ENCODE measurements around the gene ACTR3C. TPM values are rescaled to one million over a fixed set of nuclear protein-coding genes. Genes with fewer than 3 reads are reported as not detected.
A peak's percentile ranks its signal among the peaks of the same experiment; 100 is the strongest.
"Not testable (repeated sequence)": the region's sequence is repeated elsewhere in the genome, so short reads cannot be mapped to it uniquely, and the experiment has no call there.

Gene ACTR3C
- total RNA-seq, 1 donor from 2014 or later: 11.7 TPM

DNA sequence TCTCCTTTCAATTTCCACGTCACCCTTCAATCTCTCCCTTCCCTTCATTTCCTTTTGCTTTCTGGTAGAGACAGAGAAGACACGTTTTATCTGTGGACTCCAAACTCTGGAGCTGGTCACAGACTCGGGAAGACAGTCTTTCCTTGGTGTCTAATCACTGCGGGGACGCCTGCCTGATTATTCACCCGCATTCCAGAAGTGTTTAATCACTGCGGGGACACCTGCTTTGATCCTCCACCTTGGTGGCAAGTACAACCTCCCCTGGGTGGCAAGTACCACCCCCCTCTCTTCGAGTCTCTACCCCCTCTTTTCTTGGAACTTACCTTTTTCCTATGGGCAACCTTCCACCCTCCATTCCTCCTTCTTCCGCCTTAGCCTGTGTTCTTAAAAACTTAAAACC is 15.4 kb downstream of the ACTR3C start:
- Mint-ChIP-seq H3K27ac (no peak overlapping the region), H3K27me3 (no peaks in the 10 kb centered on the region), H3K4me1 (peaks cover 13% of the 10 kb centered on the region), H3K9me3 (peaks cover 8% of the 10 kb centered on the region), H3K36me3 (ENCODE audit: low read depth) (no peaks in the 10 kb centered on the region), H3K4me3 (no peak overlapping the region)
- intact Hi-C loops (cut with micrococcal nuclease): no loop called here
- DNase-seq: no peak

DNA sequence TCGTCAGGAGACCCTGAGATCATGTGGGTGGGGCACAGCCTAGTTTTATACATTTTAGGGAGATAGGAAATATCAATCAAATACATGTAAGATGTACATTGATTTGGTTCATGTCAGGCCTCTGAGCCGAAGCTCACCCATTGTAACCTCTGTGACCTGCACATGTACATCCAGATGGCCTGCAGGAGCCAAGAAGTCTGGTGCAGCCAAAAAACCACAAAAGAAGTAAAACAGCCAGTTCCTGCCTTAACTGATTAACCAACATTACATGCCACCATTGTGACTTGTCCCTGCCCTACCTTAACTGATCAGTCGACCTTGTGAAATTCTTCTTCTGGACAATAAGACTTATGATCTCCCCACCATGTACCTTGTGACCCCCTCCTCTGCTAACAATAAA is 16.2 kb downstream of the ACTR3C start:
- no peak overlapping the region for H3K4me3 Mint-ChIP-seq
- no peak for DNase-seq
- peaks cover 8% of the 10 kb centered on the region for H3K9me3 Mint-ChIP-seq
- H3K36me3 Mint-ChIP-seq (ENCODE audit: low read depth): no peaks in the 10 kb centered on the region
- intact Hi-C loops (cut with micrococcal nuclease): no loop called here
- H3K27me3 Mint-ChIP-seq: no peaks in the 10 kb centered on the region
- H3K4me1 Mint-ChIP-seq: peaks cover 13% of the 10 kb centered on the region
- no peak overlapping the region for H3K27ac Mint-ChIP-seq

DNA sequence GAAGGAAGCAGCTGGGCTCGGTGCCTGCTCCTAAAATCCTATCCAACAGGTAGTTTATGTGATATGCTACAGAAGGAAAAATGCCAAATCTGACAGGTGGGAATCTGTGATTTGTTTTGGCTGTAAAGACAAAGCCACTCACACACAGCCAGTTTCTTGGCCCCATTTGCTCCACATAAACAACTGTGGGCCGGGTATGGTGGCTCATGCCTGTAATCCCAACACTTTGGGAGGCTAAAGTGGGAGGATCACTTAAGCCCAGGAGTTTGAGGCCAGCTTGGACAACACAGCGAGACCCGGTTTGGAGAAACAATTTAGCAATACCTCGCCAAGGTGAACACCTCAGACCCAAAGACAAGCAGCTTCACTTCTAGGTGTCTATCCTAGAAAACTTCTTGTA is 17.0 kb downstream of the ACTR3C start:
- H3K4me3 Mint-ChIP-seq; H3K9me3 Mint-ChIP-seq; H3K27ac Mint-ChIP-seq; H3K36me3 Mint-ChIP-seq (ENCODE audit: low read depth); intact Hi-C loops (cut with micrococcal nuclease); DNase-seq; H3K27me3 Mint-ChIP-seq: not testable (repeated sequence)
- H3K4me1 Mint-ChIP-seq: peaks cover 13% of the 10 kb centered on the region

DNA sequence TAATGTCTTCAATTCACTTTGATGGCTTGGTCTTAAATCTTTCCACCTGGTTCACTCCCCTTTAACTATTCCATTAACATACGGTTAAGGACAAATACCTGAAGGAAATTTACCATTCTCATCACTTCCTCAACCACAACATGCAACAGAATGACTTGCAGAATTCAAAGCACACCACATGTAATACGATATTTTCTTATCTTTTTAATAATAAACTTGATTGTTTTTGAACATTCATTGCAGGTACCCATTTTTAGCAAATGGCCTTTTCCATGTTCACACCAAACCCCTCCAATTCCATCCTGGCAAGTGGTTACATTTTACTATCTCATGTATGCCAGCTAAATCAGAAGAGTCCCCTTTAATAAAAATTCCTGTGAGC is 17.5 kb downstream of the ACTR3C start:
- H3K27ac Mint-ChIP-seq; H3K36me3 Mint-ChIP-seq (ENCODE audit: low read depth); intact Hi-C loops (cut with micrococcal nuclease); H3K9me3 Mint-ChIP-seq; H3K4me3 Mint-ChIP-seq; DNase-seq; H3K27me3 Mint-ChIP-seq: not testable (repeated sequence)
- peaks cover 13% of the 10 kb centered on the region for H3K4me1 Mint-ChIP-seq

DNA sequence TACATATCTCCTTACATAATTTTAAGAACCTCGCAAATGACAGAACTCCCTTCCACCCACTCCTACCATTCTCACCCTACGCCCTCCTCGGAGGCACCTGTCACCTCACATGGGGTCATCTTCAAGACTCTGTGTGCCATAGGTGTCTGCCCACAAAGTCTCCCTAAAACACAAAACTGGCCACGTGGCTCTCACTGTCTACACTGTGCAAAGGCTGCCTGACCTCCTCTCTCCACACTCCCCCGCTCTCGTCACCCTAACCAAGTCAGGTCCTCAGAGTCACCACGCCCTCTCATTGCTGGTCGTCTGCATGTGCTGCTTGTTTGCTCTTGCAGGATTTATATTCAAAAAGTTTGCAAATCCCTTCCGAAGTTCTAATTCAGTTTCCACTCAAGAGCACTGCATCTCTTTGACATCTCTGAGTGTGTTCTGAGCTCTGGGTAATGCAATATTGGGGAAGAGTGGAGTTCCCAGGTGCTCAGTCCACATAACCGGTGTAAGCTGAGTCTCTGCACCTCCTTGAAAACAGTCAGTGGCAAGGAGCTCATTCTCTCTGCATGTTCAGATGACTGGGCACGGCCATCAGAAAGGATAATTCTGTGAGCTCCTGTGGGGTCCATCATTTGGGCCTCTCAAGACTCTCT is 18.0 kb downstream of the ACTR3C start:
- DNase-seq; intact Hi-C loops (cut with micrococcal nuclease); H3K27ac Mint-ChIP-seq; H3K4me3 Mint-ChIP-seq; H3K27me3 Mint-ChIP-seq; H3K36me3 Mint-ChIP-seq (ENCODE audit: low read depth); H3K9me3 Mint-ChIP-seq: not testable (repeated sequence)
- H3K4me1 Mint-ChIP-seq: peaks cover 13% of the 10 kb centered on the region

DNA sequence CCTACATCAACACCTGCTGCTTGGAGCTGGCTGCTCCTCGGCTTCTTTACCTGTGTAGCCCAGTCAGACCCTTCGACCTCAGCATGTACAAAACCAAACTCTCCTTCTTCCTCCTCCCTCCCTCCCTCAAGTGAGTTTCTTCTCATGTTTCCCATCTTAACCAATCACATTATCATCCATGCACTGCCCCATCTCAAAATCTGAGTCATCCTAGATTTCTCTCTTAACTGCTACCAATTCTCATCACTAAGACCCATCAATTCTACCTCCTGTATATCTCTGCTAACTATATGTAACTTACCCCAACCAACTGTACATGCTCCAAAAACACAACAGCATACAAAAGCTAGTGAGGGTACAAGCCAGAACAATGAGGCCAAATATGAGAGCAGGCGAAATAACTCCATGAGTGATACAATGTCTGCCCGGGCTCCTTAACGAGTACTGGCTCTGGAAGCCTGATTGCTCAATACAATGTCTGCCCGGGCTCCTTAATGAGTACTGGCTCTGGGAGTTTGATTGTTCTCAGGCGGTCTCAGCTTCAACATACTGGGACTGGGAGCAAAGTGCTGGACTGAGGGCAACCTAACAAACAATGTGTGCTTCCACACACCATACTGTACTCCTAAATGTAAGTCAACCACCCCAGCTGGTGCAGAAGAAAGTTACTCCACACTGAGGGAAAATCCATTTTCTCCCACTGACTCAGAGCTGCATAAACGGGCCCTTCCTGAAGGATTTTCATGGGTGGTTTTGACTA is 18.7 kb downstream of the ACTR3C start:
- intact Hi-C loops (cut with micrococcal nuclease); H3K36me3 Mint-ChIP-seq (ENCODE audit: low read depth); H3K9me3 Mint-ChIP-seq; H3K4me3 Mint-ChIP-seq; H3K27ac Mint-ChIP-seq; H3K27me3 Mint-ChIP-seq; DNase-seq: not testable (repeated sequence)
- peaks cover 13% of the 10 kb centered on the region for H3K4me1 Mint-ChIP-seq

DNA sequence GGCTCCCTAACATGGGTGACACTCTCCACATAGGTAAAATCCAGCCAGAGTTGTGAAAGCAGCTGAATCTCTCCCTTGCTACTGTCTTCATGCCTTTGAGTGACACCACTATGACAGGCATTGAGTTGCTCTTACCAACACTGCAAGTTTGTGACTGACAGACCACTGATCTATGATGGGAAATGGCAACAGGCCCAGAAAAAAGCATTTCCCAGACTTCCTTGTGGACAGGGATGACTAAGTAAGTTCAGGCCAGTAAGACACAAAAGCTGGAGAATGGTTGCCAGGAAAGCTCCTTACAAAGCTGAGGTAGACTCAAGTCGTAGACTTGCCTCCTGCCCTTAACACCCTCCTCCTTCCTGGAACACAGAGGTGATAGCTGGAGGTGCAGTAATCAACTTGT is 20.4 kb downstream of the ACTR3C start:
- intact Hi-C loops (cut with micrococcal nuclease); DNase-seq; H3K9me3 Mint-ChIP-seq; H3K4me1 Mint-ChIP-seq; H3K4me3 Mint-ChIP-seq; H3K27me3 Mint-ChIP-seq; H3K36me3 Mint-ChIP-seq (ENCODE audit: low read depth); H3K27ac Mint-ChIP-seq: not testable (repeated sequence)

DNA sequence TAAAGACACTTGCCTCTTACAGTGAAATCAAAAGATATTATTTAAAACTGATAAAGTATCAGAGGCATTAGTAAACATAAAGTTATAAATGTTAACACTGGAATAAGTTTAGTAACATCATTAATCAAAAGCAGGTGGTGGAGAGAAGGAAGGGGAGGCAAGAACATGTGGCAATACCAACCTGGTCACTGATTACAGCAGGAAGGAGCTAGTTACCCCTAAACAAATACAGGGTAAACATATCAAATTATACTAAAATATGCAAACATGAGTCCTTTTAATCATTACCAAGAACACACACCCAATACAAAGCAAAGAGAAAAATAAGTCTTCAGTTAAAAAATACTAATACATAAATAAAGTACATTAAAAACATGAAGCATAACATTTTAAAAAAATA is 25.4 kb downstream of the ACTR3C start:
- H3K4me1 Mint-ChIP-seq; DNase-seq; H3K27me3 Mint-ChIP-seq; intact Hi-C loops (cut with micrococcal nuclease); H3K4me3 Mint-ChIP-seq; H3K36me3 Mint-ChIP-seq (ENCODE audit: low read depth); H3K9me3 Mint-ChIP-seq; H3K27ac Mint-ChIP-seq: not testable (repeated sequence)

DNA sequence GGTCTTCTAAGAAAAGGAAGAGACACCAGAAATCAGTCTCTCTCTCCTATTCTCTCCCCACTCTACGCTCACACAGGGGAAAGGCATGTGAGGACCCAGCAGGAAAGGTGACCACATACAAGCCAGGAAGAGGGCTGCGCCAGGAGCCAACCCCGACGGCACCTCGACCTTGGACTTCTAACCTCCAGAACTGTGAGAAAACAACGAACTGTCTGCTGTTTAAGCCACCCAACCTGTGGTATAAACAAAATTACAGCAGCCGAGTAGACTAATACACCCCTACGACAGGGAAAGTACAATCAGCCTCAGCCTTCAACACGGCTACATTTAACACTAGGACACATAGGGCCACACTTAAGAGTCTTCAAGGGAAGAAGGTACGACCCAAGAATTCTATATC is 26.5 kb downstream of the ACTR3C start:
- not testable (repeated sequence) for H3K27me3 Mint-ChIP-seq, H3K27ac Mint-ChIP-seq, DNase-seq

DNA sequence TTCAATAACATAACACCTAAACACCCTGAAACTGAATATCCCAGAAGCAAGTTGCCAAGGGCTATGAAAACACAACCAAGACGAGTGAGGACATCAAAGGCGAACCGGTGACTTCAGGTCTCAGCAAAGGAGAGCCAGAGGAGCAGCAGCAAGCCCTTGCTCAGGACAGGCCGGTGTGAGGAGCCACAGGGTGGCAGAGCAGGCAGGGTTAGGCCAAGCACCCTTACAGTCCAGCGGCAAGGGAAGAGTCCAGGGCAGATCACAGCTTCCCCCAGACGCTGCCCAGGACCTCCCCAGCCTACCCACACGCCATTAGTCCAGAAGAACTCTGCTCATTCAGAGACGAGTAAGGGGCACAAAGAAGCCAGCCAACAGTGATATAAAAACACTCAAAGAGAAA is 27.7 kb downstream of the ACTR3C start:
- DNase-seq; H3K4me1 Mint-ChIP-seq; H3K36me3 Mint-ChIP-seq (ENCODE audit: low read depth); intact Hi-C loops (cut with micrococcal nuclease); H3K27ac Mint-ChIP-seq; H3K4me3 Mint-ChIP-seq; H3K27me3 Mint-ChIP-seq; H3K9me3 Mint-ChIP-seq: not testable (repeated sequence)

More for the DNA sequence above, 26.5 kb downstream of the ACTR3C start:
- H3K4me1 Mint-ChIP-seq; H3K9me3 Mint-ChIP-seq; intact Hi-C loops (cut with micrococcal nuclease); H3K4me3 Mint-ChIP-seq; H3K36me3 Mint-ChIP-seq (ENCODE audit: low read depth): not testable (repeated sequence)

DNA sequence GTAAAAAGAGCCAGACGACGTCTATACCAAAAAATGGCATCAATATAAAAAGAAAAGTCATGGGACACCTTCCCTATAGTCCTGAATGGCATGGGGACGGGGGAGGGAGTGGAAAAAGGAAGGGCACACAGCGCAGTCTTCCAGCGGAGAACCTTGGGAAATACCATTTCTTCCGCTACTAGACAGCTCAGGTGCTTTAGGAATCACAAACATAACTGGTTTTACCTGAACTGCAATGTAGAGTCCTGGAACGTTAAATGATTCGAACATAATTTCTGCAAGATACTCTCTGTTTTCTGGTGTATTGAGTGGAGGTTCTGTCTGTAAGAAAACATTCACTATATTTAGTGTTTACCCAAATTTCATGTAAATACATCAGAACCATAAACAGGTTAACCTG is 28.3 kb downstream of the ACTR3C start:
- H3K36me3 Mint-ChIP-seq (ENCODE audit: low read depth); H3K4me3 Mint-ChIP-seq; intact Hi-C loops (cut with micrococcal nuclease); H3K9me3 Mint-ChIP-seq; H3K27me3 Mint-ChIP-seq; H3K27ac Mint-ChIP-seq; DNase-seq; H3K4me1 Mint-ChIP-seq: not testable (repeated sequence)

DNA sequence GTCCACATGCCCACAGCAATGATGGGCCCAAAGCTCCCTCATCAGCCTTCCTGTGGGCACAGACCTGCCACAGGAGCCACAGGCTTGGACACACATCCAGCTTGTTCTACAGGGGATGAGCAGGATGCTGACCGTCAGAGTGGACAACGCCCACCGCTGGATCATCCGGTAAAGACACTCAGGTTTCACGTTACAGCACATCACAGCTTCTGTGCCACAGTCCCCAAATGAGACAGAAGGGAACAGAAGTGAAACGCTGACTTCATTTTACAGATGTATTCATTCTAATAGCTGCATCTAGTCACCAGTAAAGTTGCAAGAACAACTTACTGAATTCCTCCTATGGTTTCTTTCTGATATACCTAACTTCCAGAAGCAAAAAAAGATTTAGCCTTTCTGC is 33.0 kb downstream of the ACTR3C start:
- H3K36me3 Mint-ChIP-seq (ENCODE audit: low read depth); H3K4me1 Mint-ChIP-seq; DNase-seq; H3K9me3 Mint-ChIP-seq; H3K27me3 Mint-ChIP-seq; intact Hi-C loops (cut with micrococcal nuclease); H3K27ac Mint-ChIP-seq; H3K4me3 Mint-ChIP-seq: not testable (repeated sequence)

DNA sequence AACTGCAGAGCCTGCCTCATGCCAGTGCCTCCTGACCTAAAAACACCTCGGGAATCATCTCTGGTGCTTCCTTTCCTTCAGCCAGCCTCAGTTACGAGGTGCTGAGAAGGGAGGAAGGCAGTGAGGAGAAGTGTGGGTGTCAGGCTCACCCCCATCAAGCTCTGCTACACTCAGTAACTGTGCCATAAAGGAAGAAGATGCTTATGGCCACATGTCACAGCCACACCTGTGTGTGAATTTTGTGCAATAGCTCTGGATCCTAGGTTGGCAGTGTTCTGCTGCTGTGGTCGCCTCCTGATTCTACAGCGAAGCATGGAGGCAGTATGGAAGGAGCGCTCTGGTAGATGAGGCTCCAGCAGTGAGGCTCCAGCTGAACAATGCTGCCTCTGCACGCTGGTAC is 34.5 kb downstream of the ACTR3C start:
- H3K9me3 Mint-ChIP-seq; H3K4me1 Mint-ChIP-seq; H3K36me3 Mint-ChIP-seq (ENCODE audit: low read depth); H3K4me3 Mint-ChIP-seq; H3K27me3 Mint-ChIP-seq; DNase-seq: not testable (repeated sequence)
- intact Hi-C loops (cut with micrococcal nuclease): loop anchor here (5.0 to 10.0 kb wide), 2 partner anchors 33 to 466 kb away; partner anchors contain the start of genes ACTR3C and LRRC61
- peak overlapping the region; percentile 20 for H3K27ac Mint-ChIP-seq

DNA sequence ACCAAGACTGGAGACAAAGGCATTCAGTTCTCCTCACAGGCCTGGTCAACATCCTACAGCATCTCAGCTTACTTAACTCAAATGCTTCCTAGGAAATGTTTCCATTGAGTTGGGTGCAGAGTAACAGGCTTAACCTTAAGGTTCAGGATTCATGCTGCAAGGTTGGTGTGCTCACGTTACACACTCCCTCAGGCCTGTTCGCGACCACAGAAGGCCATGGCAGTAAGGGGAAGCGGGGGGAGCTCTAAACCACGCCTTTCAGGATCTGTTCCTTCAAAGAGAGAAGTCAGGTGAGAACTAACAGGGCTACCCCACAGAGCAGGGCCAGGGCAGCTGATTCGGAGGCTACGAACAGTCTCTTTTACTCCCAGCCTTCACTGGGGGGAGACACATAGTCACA is 35.5 kb downstream of the ACTR3C start:
- H3K36me3 Mint-ChIP-seq (ENCODE audit: low read depth); H3K27ac Mint-ChIP-seq; H3K27me3 Mint-ChIP-seq: not testable (repeated sequence)

More for the DNA sequence above, 35.5 kb downstream of the ACTR3C start:
- H3K4me1 Mint-ChIP-seq, H3K4me3 Mint-ChIP-seq, H3K9me3 Mint-ChIP-seq, DNase-seq: not testable (repeated sequence)
- intact Hi-C loops (cut with micrococcal nuclease): loop anchor here (2.0 to 10.0 kb wide), 3 partner anchors 34 to 467 kb away; partner anchors contain the start of genes ACTR3C and LRRC61
